Sigmoid colon (tissue), 4 donors: ENCODE results near the gene JAKMIP1.

Experiments used
- EP300 ChIP-seq, 4 donors: sonication (generic); formaldehyde crosslinking; IDR thresholded peaks; one replicate each; pipeline ENCODE4 v1.6.1; 2017; ENCODE audit warnings: antibody characterized with exemption in 4 of 4
- POLR2AphosphoS5 ChIP-seq, 4 donors: sonication (generic); formaldehyde crosslinking; IDR thresholded peaks; one replicate each; pipeline ENCODE4 v1.6.1; 2017; ENCODE audit warnings: antibody characterized with exemption in 4 of 4
- TF ChIP-seq, protein P1 (sequence below), 4 experiments: fragments of 450-650 bp in 3 of 4; fragments of 200-600 bp in 1 of 4; IDR thresholded peaks; one replicate each; pipeline ENCODE4 v1.5.1; 2016 to 2019; ENCODE audit warnings: antibody characterized with exemption in 4 of 4, mild to moderate bottlenecking in 3 of 4, moderate library complexity in 2 of 4

DNA sequence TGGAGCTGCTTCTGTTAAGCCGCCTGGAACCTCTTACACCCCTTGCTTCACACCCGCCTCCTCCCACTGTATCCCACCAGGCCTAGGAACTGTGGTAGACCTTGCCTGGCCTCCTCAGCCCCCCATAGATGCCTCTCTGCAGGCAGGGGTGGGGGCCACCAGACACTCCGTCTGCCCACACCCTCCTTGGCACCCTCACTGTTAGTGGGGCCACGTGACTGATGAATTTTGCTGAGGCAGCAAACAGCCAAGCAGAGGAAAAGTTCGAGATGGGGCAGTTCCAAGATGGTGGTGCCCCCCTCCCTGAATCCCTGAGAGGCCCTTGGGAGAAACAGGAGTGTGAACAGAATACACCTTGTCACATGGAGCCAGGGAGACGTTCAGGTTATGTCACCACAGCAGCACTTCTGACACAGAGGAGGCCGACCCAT is 141.0 kb downstream of the JAKMIP1 start:
- TF ChIP-seq, protein P1, sequence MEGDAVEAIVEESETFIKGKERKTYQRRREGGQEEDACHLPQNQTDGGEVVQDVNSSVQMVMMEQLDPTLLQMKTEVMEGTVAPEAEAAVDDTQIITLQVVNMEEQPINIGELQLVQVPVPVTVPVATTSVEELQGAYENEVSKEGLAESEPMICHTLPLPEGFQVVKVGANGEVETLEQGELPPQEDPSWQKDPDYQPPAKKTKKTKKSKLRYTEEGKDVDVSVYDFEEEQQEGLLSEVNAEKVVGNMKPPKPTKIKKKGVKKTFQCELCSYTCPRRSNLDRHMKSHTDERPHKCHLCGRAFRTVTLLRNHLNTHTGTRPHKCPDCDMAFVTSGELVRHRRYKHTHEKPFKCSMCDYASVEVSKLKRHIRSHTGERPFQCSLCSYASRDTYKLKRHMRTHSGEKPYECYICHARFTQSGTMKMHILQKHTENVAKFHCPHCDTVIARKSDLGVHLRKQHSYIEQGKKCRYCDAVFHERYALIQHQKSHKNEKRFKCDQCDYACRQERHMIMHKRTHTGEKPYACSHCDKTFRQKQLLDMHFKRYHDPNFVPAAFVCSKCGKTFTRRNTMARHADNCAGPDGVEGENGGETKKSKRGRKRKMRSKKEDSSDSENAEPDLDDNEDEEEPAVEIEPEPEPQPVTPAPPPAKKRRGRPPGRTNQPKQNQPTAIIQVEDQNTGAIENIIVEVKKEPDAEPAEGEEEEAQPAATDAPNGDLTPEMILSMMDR (IDR thresholded peaks at IDR 0.05) = no peak
- TF ChIP-seq EP300 (IDR thresholded peaks at IDR 0.05) = no peak
- no peak for TF ChIP-seq POLR2AphosphoS5 (IDR thresholded peaks at IDR 0.05)
